ENCODE results near the gene SHISA3.

DNA sequence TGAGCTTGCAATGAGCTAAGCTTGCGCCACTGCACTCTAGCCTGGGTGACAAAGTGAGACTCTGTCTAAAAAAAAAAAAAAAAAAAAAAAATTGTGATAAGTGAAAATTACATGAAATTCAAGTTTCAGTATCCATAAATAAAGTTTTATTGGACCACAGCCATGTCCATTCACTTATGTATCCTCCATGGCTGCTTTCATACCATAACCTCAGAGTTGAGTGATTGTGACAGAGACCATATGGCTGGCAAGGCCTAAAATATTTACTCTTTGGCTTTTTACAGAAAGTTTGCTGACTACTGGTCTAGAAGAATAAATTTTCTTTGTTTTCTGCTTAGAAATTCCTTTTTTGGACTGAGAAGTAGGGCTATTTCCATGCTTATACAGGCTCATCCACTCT, 11.8 kb upstream of the SHISA3 start:
- TF ChIP-seq, protein P1, sequence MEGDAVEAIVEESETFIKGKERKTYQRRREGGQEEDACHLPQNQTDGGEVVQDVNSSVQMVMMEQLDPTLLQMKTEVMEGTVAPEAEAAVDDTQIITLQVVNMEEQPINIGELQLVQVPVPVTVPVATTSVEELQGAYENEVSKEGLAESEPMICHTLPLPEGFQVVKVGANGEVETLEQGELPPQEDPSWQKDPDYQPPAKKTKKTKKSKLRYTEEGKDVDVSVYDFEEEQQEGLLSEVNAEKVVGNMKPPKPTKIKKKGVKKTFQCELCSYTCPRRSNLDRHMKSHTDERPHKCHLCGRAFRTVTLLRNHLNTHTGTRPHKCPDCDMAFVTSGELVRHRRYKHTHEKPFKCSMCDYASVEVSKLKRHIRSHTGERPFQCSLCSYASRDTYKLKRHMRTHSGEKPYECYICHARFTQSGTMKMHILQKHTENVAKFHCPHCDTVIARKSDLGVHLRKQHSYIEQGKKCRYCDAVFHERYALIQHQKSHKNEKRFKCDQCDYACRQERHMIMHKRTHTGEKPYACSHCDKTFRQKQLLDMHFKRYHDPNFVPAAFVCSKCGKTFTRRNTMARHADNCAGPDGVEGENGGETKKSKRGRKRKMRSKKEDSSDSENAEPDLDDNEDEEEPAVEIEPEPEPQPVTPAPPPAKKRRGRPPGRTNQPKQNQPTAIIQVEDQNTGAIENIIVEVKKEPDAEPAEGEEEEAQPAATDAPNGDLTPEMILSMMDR (conservative IDR thresholded peaks at IDR 0.05; ENCODE audit: low read depth, low read length), result no peak
- TF ChIP-seq EZH2 (IDR thresholded peaks at IDR 0.05; ENCODE audit: low read length, unreplicated experiment), result no peak
